ACC112 (cell line): ENCODE results near the gene LRRC8A.

Source experiments
- H2AFZ ChIP-seq: fragments of 200-600 bp; sonication (generic); one replicate; pipeline ENCODE4 v1.6.0; 2017; ENCODE audit warnings: antibody characterized with exemption, low read length; ENCODE audit not compliant: unreplicated experiment
- H3K27ac ChIP-seq: fragments of 200-600 bp; sonication (generic); 2 replicates; pipeline ENCODE4 v1.5.1; 2014; ENCODE audit warnings: low read depth, mild to moderate bottlenecking, antibody characterized with exemption, low read length, moderate library complexity
- H3K27me3 ChIP-seq: fragments of 200-600 bp; sonication (generic); 2 replicates; pipeline ENCODE4 v1.6.1; 2014; ENCODE audit warnings: mild to moderate bottlenecking, antibody characterized with exemption, low read length, moderate library complexity, mixed read lengths; ENCODE audit not compliant: insufficient read depth
- H3K36me3 ChIP-seq: fragments of 200-600 bp; sonication (generic); 2 replicates; pipeline ENCODE4 v1.6.1; 2016; ENCODE audit warnings: mild to moderate bottlenecking, antibody characterized with exemption, low read length, moderate library complexity, mixed read lengths; ENCODE audit not compliant: insufficient read depth
- H3K4me1 ChIP-seq: fragments of 200-600 bp; sonication (generic); one replicate; pipeline ENCODE4 v1.6.1; 2016; ENCODE audit warnings: low read length, mixed read lengths; ENCODE audit not compliant: insufficient read depth, unreplicated experiment, control insufficient read depth
- H3K4me3 ChIP-seq: fragments of 200-600 bp; sonication (generic); 2 replicates; pipeline ENCODE4 v1.5.1; 2014; ENCODE audit warnings: mild to moderate bottlenecking, low read depth, low read length
- H3K79me2 ChIP-seq: fragments of 200-600 bp; sonication (generic); one replicate; pipeline ENCODE4 v1.6.0; 2016; ENCODE audit warnings: low read length; ENCODE audit not compliant: control insufficient read depth, unreplicated experiment, insufficient read depth

The LRRC8A gene

DNA sequence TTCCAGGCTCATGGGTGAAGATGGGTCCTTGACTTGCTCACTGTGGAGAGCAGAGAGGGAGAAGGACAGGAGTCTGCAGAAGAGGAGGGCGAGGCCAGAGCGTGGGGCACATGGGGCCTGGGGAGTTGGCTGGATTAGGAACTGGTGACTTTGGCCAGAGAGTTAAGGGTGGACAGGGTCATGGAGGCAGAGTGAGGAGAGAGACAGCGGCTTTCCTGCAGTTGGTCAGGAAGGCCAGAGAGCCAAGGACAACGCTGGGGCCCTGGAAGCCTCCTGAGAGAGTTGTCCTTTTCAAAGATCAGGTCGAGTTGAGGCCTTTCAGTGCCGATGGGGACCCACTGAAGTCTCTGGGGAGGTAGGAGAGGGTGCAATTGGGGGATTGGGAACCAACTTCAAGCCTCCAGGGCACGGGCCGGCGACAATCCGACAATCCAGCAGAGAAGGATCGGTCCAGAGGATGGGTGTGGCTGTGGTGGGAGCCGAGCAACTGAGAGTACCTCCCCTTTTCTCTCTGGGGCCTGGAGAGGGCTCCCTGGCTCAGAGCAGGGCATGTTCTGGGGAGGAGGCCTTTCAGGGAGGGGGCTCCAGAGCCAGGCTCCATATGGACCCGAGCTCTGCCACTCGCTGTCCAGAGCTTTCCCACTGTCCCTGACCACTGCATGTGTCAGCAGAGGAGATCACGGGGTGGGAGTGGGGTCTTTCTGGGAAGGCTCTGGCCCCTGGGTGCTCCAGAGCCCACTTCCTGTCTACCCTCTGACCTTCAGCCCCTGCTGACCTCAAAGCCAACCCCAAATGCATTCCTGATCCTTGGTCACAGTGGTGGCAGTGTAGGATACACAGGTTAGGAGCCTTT is 31.3 kb downstream of the LRRC8A start:
- H2AFZ ChIP-seq = no peak overlapping the region
- peaks cover 26% of the 10 kb centered on the region; the same call in 1 of the 2 replicates for H3K36me3 ChIP-seq
- H3K4me1 ChIP-seq = peaks cover 59% of the 10 kb centered on the region
- H3K4me3 ChIP-seq = peak overlapping the region; percentile 35; the same call in 1 of the 2 replicates
- peak overlapping the region; percentile 87 for H3K27ac ChIP-seq
- H3K27me3 ChIP-seq = no peaks in the 10 kb centered on the region
- H3K79me2 ChIP-seq = peaks cover 37% of the 10 kb centered on the region

DNA sequence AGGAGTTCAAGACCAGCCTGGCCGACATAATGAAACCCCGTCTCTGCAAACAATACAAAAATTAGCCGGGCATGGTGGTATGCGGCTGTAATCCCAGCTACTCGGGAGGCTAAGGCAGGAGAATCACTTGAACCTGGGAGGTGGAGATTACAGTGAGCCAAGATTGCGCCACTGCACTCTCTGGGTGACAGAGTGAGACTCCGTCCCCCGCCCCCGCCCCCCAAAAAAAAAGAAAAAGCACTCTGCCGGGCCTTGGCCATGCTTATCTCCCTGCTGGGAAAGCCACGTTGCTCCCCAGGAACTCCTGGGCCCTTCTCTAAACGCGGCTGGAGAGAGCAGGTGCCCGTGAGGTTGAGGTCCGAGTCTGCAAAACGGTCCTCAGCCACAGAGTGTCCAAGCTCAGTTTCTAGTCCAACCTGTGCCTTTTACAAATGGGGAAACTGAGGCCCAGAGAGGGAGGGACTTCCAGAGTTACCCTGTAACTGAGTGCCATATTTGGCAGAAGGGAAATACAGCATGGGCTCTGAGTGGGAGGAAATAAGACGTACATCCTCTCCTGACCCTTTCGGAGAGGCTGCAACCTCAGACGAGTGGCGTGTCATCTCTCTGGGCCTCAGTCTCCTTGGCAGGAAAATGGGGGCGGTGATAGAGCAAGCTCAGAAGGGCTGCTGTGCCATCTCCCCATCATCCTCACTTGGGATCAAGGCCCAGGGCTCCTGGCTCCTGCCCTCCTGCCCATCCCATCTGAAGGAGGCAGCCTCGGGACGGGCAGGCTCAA is 32.3 kb downstream of the LRRC8A start:
- H3K4me1 ChIP-seq = peaks cover 65% of the 10 kb centered on the region
- H3K27ac ChIP-seq = no peak overlapping the region
- no peak overlapping the region for H2AFZ ChIP-seq
- H3K36me3 ChIP-seq = peaks cover 17% of the 10 kb centered on the region; the same call in 1 of the 2 replicates
- H3K4me3 ChIP-seq = no peak overlapping the region
- H3K27me3 ChIP-seq = no peaks in the 10 kb centered on the region
- peaks cover 28% of the 10 kb centered on the region for H3K79me2 ChIP-seq

DNA sequence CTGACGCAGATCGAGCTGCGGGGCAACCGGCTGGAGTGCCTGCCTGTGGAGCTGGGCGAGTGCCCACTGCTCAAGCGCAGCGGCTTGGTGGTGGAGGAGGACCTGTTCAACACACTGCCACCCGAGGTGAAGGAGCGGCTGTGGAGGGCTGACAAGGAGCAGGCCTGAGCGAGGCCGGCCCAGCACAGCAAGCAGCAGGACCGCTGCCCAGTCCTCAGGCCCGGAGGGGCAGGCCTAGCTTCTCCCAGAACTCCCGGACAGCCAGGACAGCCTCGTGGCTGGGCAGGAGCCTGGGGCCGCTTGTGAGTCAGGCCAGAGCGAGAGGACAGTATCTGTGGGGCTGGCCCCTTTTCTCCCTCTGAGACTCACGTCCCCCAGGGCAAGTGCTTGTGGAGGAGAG is 34.3 kb downstream of the LRRC8A start:
- H3K79me2 ChIP-seq = peaks cover 28% of the 10 kb centered on the region
- peak overlapping the region; percentile 56 for H3K27ac ChIP-seq
- no peak overlapping the region for H3K4me3 ChIP-seq
- H2AFZ ChIP-seq = no peak overlapping the region
- peaks cover 9% of the 10 kb centered on the region; the same call in 1 of the 2 replicates for H3K36me3 ChIP-seq
- H3K4me1 ChIP-seq = peaks cover 71% of the 10 kb centered on the region
- no peaks in the 10 kb centered on the region for H3K27me3 ChIP-seq

DNA sequence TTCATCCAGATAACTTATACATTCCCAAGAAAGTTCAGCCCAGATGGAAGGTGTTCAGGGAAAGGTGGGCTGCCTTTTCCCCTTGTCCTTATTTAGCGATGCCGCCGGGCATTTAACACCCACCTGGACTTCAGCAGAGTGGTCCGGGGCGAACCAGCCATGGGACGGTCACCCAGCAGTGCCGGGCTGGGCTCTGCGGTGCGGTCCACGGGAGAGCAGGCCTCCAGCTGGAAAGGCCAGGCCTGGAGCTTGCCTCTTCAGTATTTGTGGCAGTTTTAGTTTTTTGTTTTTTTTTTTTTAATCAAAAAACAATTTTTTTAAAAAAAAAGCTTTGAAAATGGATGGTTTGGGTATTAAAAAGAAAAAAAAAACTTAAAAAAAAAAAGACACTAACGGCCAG is 34.8 kb downstream of the LRRC8A start:
- H3K36me3 ChIP-seq = peaks cover 9% of the 10 kb centered on the region; the same call in 1 of the 2 replicates
- no peak overlapping the region for H2AFZ ChIP-seq
- peak overlapping the region; percentile 56 for H3K27ac ChIP-seq
- no peaks in the 10 kb centered on the region for H3K27me3 ChIP-seq
- H3K4me3 ChIP-seq = no peak overlapping the region
- H3K79me2 ChIP-seq = peaks cover 28% of the 10 kb centered on the region
- peaks cover 68% of the 10 kb centered on the region for H3K4me1 ChIP-seq

DNA sequence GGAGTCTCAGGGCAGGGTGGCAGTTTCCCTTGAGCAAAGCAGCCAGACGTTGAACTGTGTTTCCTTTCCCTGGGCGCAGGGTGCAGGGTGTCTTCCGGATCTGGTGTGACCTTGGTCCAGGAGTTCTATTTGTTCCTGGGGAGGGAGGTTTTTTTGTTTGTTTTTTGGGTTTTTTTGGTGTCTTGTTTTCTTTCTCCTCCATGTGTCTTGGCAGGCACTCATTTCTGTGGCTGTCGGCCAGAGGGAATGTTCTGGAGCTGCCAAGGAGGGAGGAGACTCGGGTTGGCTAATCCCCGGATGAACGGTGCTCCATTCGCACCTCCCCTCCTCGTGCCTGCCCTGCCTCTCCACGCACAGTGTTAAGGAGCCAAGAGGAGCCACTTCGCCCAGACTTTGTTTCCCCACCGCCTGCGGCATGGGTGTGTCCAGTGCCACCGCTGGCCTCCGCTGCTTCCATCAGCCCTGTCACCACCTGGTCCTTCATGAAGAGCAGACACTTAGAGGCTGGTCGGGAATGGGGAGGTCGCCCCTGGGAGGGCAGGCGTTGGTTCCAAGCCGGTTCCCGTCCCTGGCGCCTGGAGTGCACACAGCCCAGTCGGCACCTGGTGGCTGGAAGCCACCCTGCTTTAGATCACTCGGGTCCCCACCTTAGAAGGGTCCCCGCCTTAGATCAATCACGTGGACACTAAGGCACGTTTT is 35.4 kb downstream of the LRRC8A start:
- H3K27ac ChIP-seq = peak overlapping the region; percentile 56
- peaks cover 9% of the 10 kb centered on the region; the same call in 1 of the 2 replicates for H3K36me3 ChIP-seq
- H3K4me1 ChIP-seq = peaks cover 64% of the 10 kb centered on the region
- H3K27me3 ChIP-seq = no peaks in the 10 kb centered on the region
- no peak overlapping the region for H3K4me3 ChIP-seq
- no peak overlapping the region for H2AFZ ChIP-seq
- H3K79me2 ChIP-seq = peaks cover 28% of the 10 kb centered on the region

DNA sequence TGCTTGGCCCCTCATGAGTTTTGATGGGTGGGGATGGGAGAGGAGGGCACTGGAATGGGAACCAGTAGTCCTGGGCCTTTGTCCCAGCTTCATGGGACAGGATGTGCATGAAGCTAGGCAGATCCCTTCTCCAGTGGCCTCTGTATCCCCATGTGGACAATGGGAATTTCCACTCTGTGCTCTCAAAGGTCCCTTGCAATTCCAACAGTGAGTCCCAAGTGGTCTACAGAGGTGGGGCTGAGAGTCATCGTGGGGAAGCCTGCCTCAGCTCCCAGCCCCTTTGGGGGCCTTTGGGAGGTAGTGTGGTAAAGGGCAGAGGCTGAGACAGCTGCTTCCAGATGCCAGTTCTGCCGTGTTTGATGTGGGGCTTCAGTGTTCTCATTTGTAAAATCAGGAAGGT is 37.0 kb downstream of the LRRC8A start:
- Histone ChIP-seq H3K36me3 (peaks cover 9% of the 10 kb centered on the region; the same call in 1 of the 2 replicates), H2AFZ (no peak overlapping the region), H3K4me1 (peaks cover 48% of the 10 kb centered on the region), H3K27me3 (no peaks in the 10 kb centered on the region), H3K79me2 (peaks cover 13% of the 10 kb centered on the region), H3K27ac (peak overlapping the region; percentile 38; the same call in 1 of the 2 replicates), H3K4me3 (no peak overlapping the region)

DNA sequence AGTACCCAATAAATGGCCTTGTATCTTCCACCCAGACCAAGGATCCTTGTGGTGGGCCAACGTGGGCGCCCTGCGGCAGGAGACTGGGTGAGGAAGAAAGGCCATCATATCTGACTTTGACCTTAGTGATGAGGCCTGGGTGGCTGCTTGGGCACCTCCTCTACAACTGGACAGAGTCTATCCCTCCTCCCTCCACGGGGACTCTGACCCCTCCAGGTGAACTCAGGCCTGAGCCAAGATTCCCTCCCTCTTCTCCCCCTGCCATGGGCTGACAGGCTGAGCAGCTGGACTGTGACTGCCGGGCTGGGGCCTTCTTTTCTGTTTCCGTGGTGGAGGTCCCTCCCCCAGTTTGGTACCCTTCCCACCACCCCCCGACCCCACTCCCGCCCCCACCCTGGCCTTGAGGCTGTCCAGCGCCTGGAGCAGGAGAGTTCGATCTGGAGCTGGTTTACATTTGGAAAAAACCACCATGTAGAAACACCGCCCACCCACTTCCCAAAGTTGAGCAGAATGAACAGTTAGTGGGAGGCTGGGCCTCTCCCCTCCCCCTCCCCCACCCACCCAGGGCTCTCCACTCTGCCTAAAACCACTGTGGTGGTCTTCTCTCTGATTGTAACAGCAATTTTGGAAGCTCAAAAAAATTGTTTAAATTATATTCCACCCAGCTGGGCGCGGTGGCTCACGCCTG is 37.6 kb downstream of the LRRC8A start:
- Histone ChIP-seq H3K27me3 (no peaks in the 10 kb centered on the region), H2AFZ (no peak overlapping the region), H3K79me2 (peaks cover 7% of the 10 kb centered on the region), H3K4me1 (peaks cover 48% of the 10 kb centered on the region), H3K4me3 (no peak overlapping the region), H3K36me3 (peaks cover 9% of the 10 kb centered on the region; the same call in 1 of the 2 replicates), H3K27ac (peak overlapping the region; percentile 38)

DNA sequence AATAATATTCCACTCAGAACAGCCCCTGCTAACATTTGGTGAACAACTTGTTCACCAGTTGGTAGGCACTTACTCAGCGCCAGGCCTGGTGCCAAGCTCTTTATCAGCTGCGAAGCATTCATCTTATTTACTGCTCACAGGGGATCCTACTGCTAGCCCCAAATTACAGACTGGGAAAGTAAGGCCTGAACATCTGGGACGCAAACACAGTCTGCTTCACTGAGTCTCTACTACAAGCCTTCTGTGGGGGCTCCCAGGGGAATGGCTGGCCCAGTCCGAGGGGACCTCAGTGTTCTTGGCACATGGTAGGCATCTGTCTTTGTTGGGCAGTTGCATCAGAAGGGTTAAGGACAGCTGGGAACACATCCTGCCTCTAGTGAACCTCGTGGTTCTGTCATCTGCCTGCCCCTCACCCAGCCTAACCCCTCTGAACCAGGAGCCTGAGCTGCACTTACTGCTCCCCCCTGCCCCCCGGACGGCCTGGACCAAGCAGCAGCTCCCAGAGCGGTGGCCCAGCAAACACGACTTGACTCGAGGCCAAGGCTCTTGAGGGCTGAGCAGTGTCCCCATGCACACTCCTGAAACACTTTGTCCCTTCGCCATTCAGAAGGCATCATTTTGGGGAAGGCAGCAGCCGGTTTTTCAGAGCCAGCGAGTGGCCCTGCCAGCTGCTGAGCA is 38.6 kb downstream of the LRRC8A start, which contains the start of gene PHYHD1:
TSS of gene PHYHD1 (plus strand) at position 602 of the 678 bp plus-strand sequence. CDS start 1,342 bp downstream, outside the sequence.
- peak within 1 kb of the TSS; percentile 52 for H3K27ac ChIP-seq
- peaks cover 2% of the 10 kb centered on the region for H3K79me2 ChIP-seq
- H3K4me1 ChIP-seq = peaks cover 47% of the 10 kb centered on the region
- H2AFZ ChIP-seq = no peak within 1 kb of the TSS
- H3K27me3 ChIP-seq = no peaks in the 10 kb centered on the region
- no peak within 1 kb of the TSS for H3K4me3 ChIP-seq
- peaks cover 9% of the 10 kb centered on the region; the same call in 1 of the 2 replicates for H3K36me3 ChIP-seq

DNA sequence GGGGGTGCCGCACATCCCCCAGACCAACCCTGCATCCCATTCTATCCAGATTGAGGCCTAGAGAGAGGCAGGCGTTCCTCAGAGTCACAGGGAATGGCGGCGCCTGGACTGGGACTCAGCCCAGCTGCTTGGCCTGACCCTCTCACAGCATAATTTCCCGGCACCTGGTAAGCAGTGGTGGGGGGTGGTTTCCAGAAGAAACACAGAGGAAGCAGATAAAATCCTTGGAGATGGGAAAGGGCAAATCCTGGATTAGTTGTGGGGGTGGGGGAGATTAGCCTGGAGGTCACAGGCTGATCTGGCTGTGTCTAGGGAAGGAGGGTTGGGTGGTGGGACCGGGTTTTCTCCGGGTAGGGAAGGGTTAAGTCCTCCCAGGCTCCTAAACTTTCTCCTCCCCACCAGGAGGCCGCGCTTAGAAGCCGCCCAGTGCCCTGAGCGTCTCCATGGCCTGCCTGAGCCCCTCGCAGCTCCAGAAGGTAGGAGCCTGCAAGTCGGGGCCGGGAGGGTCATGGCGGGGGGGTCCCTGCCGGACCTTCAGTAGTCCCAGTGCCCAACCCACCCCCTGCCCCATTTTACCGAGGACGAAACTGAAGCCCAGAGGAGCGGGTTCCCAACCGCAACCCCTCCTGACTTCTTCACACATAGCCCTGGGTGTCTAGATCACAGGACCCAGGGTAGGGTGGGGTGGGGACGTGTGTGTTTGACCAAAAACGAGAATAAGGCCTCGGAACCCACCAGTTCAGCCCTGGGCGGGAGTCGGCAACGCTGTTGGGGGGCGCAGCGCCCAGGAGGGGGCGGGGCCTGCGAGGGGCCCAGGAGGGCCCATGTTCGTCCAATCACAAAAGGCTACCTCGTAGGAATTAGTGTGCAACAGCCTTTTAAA is 40.2 kb downstream of the LRRC8A start:
- peaks cover 32% of the 10 kb centered on the region for H3K4me1 ChIP-seq
- peak overlapping the region; percentile 75 for H3K4me3 ChIP-seq
- no peak overlapping the region for H3K27ac ChIP-seq
- no peaks in the 10 kb centered on the region for H3K27me3 ChIP-seq
- H3K36me3 ChIP-seq = peaks cover 9% of the 10 kb centered on the region; the same call in 1 of the 2 replicates
- no peaks in the 10 kb centered on the region for H3K79me2 ChIP-seq
- peak overlapping the region; percentile 41 for H2AFZ ChIP-seq
